ENCODE measurements around the gene RRAS.

Gene RRAS

DNA sequence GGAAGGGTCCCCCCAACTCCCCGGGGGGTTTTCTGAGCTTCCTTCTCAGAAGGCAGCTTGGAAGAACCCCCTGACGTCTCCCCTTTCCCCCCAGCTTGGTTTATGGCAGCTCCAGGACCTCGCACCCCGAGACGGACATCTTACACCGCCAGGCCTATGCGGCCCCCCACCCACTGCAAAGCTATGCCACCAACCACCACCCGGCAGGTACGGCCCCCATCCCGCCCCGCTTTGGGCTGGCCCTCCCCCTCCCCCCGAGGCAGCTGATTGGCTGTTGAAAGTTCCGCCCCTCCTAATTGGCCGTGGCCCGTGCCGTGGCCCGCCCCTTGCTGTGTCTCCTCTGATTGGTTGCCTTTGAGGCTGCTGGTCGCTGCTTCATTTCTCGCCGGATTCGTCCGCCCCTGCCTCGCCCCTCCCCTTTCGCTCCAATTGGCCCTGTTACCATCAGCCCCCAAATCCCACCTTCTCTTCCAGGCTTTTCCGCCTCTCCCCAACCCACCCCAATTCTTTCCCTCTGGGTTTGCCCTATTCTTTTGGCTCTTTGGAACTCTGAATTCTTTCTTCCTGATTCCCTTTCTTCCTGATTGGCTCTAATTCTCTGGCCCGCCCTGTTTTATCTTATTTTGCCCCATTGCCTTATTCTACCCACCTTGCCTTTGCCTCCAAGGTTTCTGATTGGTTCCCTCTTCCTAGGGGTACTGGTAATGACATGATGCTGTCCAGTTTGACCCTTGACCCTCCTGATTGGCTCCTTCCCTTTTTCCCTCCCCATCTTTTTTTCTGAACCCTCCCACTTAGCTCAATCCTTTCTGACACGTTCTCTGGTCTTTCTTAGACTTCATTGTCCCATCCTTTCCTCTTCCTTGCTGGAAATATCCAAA, 46.5 kb downstream of the RRAS start:
- peak; percentile 95 for DNase-seq

DNA sequence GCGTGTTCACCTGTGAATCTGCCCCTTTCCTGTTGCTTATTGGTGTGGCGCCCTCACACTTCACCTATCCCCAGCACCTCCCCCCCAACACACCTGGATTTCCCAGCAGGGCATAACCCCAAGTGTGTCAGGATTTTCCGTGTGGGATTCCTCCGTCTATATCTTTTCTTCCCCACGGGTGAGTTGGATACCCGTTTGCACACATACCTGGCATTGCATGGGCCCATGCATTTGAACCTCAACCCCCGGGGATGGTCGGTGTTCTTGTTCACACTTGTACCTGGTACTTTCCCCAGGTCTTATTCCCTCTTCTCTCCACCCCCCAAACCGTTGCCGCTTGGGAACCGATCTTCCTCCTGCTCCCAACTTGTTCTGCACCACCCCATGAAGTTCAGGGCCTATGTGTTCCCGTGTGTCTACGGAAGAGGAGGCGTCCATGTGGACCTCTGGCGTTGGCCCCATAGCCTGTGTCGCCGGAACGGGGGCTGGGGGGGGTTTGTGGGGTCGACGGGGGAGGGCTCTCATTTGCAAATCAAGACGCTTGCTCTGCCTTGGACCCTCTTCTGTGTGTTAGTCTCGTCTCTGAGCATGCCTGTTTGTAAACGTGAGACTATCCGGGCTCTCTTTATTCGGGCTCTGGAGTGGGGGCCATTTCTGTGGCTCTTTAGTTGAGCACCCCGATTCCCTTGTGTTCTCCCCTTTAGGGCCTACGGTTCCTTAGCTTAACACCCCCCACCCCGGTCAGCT, 47.3 kb downstream of the RRAS start:
- no peak for DNase-seq

- peak; percentile 70 for DNase-seq
Measured at GRCh38 chr19:49591731-49592485, 48.0 kb downstream of the RRAS start.

DNA sequence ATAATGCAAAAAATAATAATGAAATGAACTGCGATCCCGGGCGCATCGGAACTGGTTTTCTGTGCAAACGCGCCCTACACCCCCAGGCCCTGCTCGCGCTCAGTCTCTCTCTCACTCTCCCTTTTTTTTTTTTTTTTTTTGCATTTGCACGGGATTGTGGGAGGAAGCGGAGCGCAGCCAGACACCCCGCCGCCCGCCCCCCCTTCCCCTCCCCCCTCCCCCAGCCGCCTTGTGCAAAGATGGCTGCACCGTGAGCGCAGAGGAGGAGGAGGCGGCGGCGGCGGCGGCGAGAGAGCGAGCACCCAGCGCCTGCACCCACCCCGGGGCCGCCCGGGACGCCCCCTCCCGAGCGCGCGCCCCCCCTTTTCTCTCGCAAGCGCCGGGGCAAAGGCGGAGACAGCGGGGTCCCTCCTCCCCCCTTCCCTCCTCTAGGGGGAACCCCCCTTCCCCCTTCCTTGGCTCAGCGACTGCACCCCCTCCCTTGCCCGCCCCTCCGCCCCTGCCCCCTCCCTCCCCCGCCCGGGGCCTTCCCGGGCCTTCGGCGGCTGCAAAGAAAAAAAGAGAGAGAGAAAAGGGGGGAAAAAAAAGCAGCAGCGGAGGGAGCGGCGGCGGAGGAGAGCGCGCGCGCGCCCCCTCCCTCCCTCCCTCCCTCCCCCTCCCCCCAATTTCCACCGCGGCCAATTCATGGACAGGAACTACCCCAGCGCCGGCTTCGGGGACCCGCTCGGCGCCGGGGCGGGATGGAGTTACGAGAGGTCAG, 48.8 kb downstream of the RRAS start, which contains the start of gene PRR12:
TSS of gene PRR12 (plus strand) at position 212 of the 760 bp plus-strand sequence. CDS start at position 685, 473 bp downstream.
- DNase-seq, result peak; percentile 85

GRCh38 chr19:49590071-49590970, 49.6 kb downstream of the RRAS start:
- peak; percentile 98 for DNase-seq

DNA sequence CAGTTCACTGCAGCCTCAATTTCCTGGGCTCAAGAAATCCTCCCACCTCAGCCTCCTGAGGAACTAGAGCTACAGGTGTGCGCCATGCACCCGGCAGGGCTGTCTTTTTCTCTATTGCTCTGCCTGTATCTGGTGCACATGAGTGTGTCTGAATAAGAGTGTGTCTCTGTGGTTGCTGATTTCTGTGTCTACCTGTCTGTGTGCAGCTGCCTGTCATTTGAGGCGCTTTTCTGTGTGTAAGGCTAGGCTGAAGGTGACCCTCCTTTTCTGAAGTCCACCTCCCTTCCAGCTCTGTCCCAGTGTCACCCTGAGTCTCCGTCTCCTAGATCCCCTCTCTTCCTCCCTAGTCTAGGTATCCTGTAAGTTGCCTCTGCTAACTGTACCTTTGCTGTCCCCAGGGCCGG, 50.4 kb downstream of the RRAS start:
- no peak for DNase-seq

DNA sequence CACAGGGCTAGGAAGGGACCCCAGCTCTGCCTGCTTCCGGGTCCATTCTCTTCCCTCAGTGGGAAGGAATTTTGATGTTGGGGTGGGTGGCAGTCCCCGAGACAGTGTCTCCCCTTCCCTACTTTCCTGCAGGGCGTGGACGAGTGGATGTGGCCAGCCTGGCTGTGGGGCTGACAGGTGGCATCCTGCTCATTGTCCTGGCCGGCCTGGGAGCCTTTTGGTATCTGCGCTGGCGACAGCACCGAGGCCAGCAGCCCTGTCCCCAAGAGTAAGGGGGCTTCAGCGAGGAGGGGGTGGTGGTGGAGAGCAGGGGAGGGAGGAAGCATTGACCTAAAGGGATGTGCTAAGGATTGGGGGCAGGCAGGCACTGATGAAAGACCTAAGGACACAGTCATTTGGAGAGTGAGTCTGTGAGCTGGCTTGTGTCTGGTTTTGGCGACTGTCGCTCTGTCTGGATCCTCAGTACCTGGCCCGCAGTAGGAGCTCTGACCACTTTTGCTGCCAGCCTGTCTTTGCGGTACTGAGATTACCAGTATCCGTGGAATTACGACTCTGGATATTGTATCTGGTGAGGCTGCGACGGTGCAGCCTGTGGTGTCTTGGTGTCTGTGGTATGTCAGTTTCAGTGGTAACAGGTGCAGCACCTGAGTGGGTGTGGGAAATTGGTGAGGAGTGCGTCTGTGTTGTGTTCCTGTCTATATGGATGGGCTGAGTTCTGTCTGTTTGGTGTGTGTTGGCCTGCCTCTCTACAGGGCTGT, 51.4 kb downstream of the RRAS start:
- peak; percentile 31 for DNase-seq

GRCh38 chr19:49587227-49587626, 52.7 kb downstream of the RRAS start:
- no peak for DNase-seq

Measured in CD4-positive, alpha-beta T cell treated with Interleukin-6 for 4 hours (primary cell).